ENCODE results near the gene LINGO3.
A peak's percentile ranks its signal among the peaks of the same experiment; 100 is the strongest.

The LINGO3 gene

GRCh38 chr19:2325281-2326046 is 17.5 kb upstream of the LINGO3 start:
- DNase-seq: peak; percentile 25

- no peak for DNase-seq
Measured at GRCh38 chr19:2324220-2324948, 16.4 kb upstream of the LINGO3 start.

- DNase-seq: no peak
Measured at GRCh38 chr19:2323707-2324106, 15.8 kb upstream of the LINGO3 start.

- DNase-seq: no peak
Measured at GRCh38 chr19:2321565-2322283, 13.8 kb upstream of the LINGO3 start.

GRCh38 chr19:2320939-2321338 is 13.0 kb upstream of the LINGO3 start:
- no peak for DNase-seq

GRCh38 chr19:2320049-2320448 is 12.1 kb upstream of the LINGO3 start:
- DNase-seq: no peak

GRCh38 chr19:2319551-2319950 is 11.6 kb upstream of the LINGO3 start:
- no peak for DNase-seq

GRCh38 chr19:2318923-2319322 is 11.0 kb upstream of the LINGO3 start:
- no peak for DNase-seq

GRCh38 chr19:2317756-2318155 is 9.8 kb upstream of the LINGO3 start:
- DNase-seq: no peak

- no peak for DNase-seq
Measured at GRCh38 chr19:2317300-2317699, 9.3 kb upstream of the LINGO3 start.

GRCh38 chr19:2315818-2316353 is 7.9 kb upstream of the LINGO3 start:
- peak; percentile 69 for DNase-seq

GRCh38 chr19:2315121-2315817 is 7.3 kb upstream of the LINGO3 start:
- DNase-seq: no peak

- no peak for DNase-seq
Measured at GRCh38 chr19:2312820-2313501, 5.0 kb upstream of the LINGO3 start.

- no peak for DNase-seq
Measured at GRCh38 chr19:2311093-2311492, 3.1 kb upstream of the LINGO3 start.

- DNase-seq: no peak
Measured at GRCh38 chr19:2309734-2310362, 1.9 kb upstream of the LINGO3 start.

GRCh38 chr19:2307518-2308012 is 389 bp downstream of the LINGO3 start:
- DNase-seq: no peak

- no peak for DNase-seq
Measured at GRCh38 chr19:2306971-2307370, 983 bp downstream of the LINGO3 start.

- no peak for DNase-seq
Measured at GRCh38 chr19:2306281-2306806, 1.6 kb downstream of the LINGO3 start.

- DNase-seq: no peak
Measured at GRCh38 chr19:2305452-2306280, 2.3 kb downstream of the LINGO3 start.

GRCh38 chr19:2303211-2303798 is 4.6 kb downstream of the LINGO3 start:
- DNase-seq: no peak

Data from GF-D8 (cell line).